OCI-LY7 (cell line): ENCODE data around the gene TXN2.

Experiments
- EZH2phosphoT487 ChIP-seq: fragments of 200-600 bp; sonication (generic); IDR thresholded peaks from 2 replicates; pipeline ENCODE4 v1.6.1; 2018; ENCODE audit warnings: low read depth, borderline replicate concordance, mild to moderate bottlenecking, mixed run types, antibody characterized with exemption, low read length, moderate library complexity, mixed read lengths
- TF ChIP-seq, protein P1 (sequence below): fragments of 200-600 bp; sonication (generic); conservative IDR thresholded peaks from 2 replicates; pipeline ENCODE4 v1.5.1; 2014; ENCODE audit warnings: mild to moderate bottlenecking, antibody characterized with exemption, low read length, moderate library complexity, mixed read lengths

DNA sequence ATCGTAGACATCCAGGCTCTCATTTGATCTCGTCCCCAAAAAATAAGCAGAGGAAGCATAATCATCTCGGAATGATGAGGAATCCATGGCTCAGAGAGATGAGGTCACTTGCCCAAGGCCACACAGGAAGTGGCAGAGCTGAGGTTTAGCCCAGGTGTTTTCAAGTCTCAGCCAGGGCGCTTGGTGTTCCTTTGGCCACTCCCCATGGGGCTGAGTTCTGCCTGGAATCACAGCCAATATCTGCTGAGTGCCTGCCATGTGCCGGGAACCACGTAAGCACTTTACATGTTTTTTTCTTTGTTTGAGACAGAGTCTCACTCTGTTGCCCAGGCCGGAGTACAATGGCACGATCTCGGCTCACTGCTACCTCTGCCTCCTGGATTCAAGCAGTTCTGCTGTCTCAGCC lies 64.2 kb downstream of the TXN2 start:
- TF ChIP-seq, protein P1, sequence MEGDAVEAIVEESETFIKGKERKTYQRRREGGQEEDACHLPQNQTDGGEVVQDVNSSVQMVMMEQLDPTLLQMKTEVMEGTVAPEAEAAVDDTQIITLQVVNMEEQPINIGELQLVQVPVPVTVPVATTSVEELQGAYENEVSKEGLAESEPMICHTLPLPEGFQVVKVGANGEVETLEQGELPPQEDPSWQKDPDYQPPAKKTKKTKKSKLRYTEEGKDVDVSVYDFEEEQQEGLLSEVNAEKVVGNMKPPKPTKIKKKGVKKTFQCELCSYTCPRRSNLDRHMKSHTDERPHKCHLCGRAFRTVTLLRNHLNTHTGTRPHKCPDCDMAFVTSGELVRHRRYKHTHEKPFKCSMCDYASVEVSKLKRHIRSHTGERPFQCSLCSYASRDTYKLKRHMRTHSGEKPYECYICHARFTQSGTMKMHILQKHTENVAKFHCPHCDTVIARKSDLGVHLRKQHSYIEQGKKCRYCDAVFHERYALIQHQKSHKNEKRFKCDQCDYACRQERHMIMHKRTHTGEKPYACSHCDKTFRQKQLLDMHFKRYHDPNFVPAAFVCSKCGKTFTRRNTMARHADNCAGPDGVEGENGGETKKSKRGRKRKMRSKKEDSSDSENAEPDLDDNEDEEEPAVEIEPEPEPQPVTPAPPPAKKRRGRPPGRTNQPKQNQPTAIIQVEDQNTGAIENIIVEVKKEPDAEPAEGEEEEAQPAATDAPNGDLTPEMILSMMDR: no peak
- TF ChIP-seq EZH2phosphoT487: no peak
